HepG2 (cell line): ENCODE data around the gene EEA1. TPM values are rescaled to one million over a fixed set of nuclear protein-coding genes. Genes with fewer than 3 reads are reported as not detected.
A peak's percentile ranks its signal among the peaks of the same experiment; 100 is the strongest.

Experiments used
- ATAC-seq: fragments of 200-7000 bp; cut with Tn5 transposase; 3 replicates; pipeline ENCODE4 v1.9.1; 2020; ENCODE audit warnings: mild to moderate bottlenecking, moderate library complexity
- BruUV-seq: library from RNA; stranded (reverse); fragments of 400-500 nt; replicated peaks from 2 replicates; lab custom pipeline; 2021; lab: Mats Ljungman, UMichigan
- CTCF ChIA-PET: fragments of 300-600 bp; formaldehyde crosslinking; extraction: SDS; loops from one replicate; lab custom pipeline; 2021; ENCODE audit warnings: low total read pairs, inconsistent platforms, low intra/inter-chr PET ratio; lab: Yijun Ruan, JAX
- POLR2A ChIA-PET: fragments of 350-600 bp; sonication (Branson Sonifier 250); formaldehyde crosslinking; loops from one replicate; lab custom pipeline; 2020; ENCODE audit warnings: antibody characterized with exemption, inconsistent platforms; lab: Yijun Ruan, JAX
- DNase-seq: peaks from one replicate; pipeline ENCODE4 v3.0.0-alpha.2; 2015; ENCODE audit warnings: low spot score
- FAIRE-seq: peaks from 3 replicates; lab custom pipeline; 2011; peaks lifted over from hg19 to GRCh38; lab: Jason Lieb, UNC
- H2AFZ ChIP-seq: one replicate; pipeline ENCODE4 v1.6.1; 2011; ENCODE audit warnings: low read length, inconsistent platforms
- H3K27ac ChIP-seq: fragments of 300-600 bp; 3 replicates; pipeline ENCODE4 v1.8.0; 2011; ENCODE audit warnings: mixed run types, mild to moderate bottlenecking, mixed read lengths, low read length, inconsistent platforms; ENCODE audit not compliant: insufficient read depth; ENCODE audit errors: extremely low read length
- H3K27me3 ChIP-seq, 2 experiments: fragments of 200-600 bp in 1 of 2; 2 replicates in 1 of 2; 3 replicates in 1 of 2; pipeline versions ENCODE4 v1.6.0 to v1.8.0; 2011; ENCODE audit warnings: low read length in 2 of 2, mild to moderate bottlenecking in 2 of 2, moderate library complexity in 2 of 2, inconsistent platforms in 1 of 2; ENCODE audit not compliant: insufficient read depth in 2 of 2, control insufficient read depth in 1 of 2
- H3K36me3 ChIP-seq, 2 experiments: fragments of 200-600 bp in 1 of 2; replicated peaks in 1 of 2; 2 replicates in 1 of 2; 3 replicates in 1 of 2; pipeline versions ENCODE4 v1.5.1 to v1.8.0; 2011; ENCODE audit warnings: low read length in 2 of 2, inconsistent platforms in 1 of 2; ENCODE audit not compliant: insufficient read depth in 2 of 2, control insufficient read depth in 1 of 2
- H3K4me1 ChIP-seq: 2 replicates; pipeline ENCODE4 v1.5.1; 2012; ENCODE audit warnings: low read length, inconsistent platforms; ENCODE audit not compliant: insufficient read depth
- H3K4me2 ChIP-seq: 2 replicates; pipeline ENCODE4 v1.6.0; 2011; ENCODE audit warnings: low read depth, low read length, inconsistent platforms
- H3K4me3 ChIP-seq, 3 experiments: fragments of 200-600 bp in 1 of 3; sonication (generic), shearing (Covaris generic) in 1 of 3; replicated peaks in 1 of 3; 2 replicates each; pipeline ENCODE4 v1.5.1; 2011 to 2016; ENCODE audit warnings: low read length in 3 of 3, inconsistent platforms in 2 of 3, low read depth in 2 of 3, mild to moderate bottlenecking in 2 of 3, control low read depth in 1 of 3, mixed read lengths in 1 of 3; ENCODE audit not compliant: insufficient read depth in 1 of 3
- H3K79me2 ChIP-seq: one replicate; pipeline ENCODE4 v1.6.1; 2011; ENCODE audit warnings: low read length, inconsistent platforms; ENCODE audit not compliant: insufficient read depth
- H3K9ac ChIP-seq: 2 replicates; pipeline ENCODE4 v1.6.0; 2011; ENCODE audit warnings: mild to moderate bottlenecking, low read depth, low read length, inconsistent platforms; ENCODE audit not compliant: insufficient read depth
- H3K9me3 ChIP-seq: 2 replicates; pipeline ENCODE4 v1.5.1; 2012; ENCODE audit warnings: mild to moderate bottlenecking, low read length
- H4K20me1 ChIP-seq: 2 replicates; pipeline ENCODE4 v1.6.0; 2011; ENCODE audit warnings: inconsistent platforms, mild to moderate bottlenecking, low read length, moderate library complexity; ENCODE audit not compliant: insufficient read depth
- ARID5B ChIP-seq: IDR thresholded peaks from 2 replicates; pipeline ENCODE4 v1.4.0; 2020; ENCODE audit warnings: mild to moderate bottlenecking, missing genetic modification reagents
- EHMT2 ChIP-seq: fragments of 200-600 bp; sonication (generic); IDR thresholded peaks from 2 replicates; pipeline ENCODE4 v1.7.0; 2017; ENCODE audit warnings: antibody characterized with exemption, low read depth, low read length, borderline replicate concordance
- FOXJ3 ChIP-seq: sonication (generic); formaldehyde crosslinking; IDR thresholded peaks from 2 replicates; pipeline ENCODE4 v1.4.0; 2020; ENCODE audit warnings: missing genetic modification reagents, mild to moderate bottlenecking, borderline replicate concordance
- GATAD2A ChIP-seq: IDR thresholded peaks from 2 replicates; pipeline ENCODE4 v1.6.1; 2016
- IRF2 ChIP-seq: IDR thresholded peaks from 2 replicates; pipeline ENCODE4 v1.6.1; 2018; ENCODE audit warnings: missing genetic modification reagents, missing compliant biosample characterization
- KLF16 ChIP-seq, 2 experiments: sonication (generic) in 1 of 2; formaldehyde crosslinking in 1 of 2; IDR thresholded peaks; 2 replicates each; pipeline versions ENCODE4 v1.6.1 to v1.8.0; 2016 to 2023; ENCODE audit warnings: missing genetic modification reagents in 2 of 2, missing compliant biosample characterization in 1 of 2
- MIER2 ChIP-seq: IDR thresholded peaks from 2 replicates; pipeline ENCODE4 v1.6.1; 2016; ENCODE audit warnings: missing biosample characterization, missing genetic modification reagents
- MIER3 ChIP-seq: IDR thresholded peaks from 2 replicates; pipeline ENCODE4 v1.6.1; 2016; ENCODE audit warnings: missing compliant biosample characterization, borderline replicate concordance
- NFRKB ChIP-seq: fragments of 450-650 bp; IDR thresholded peaks from 2 replicates; pipeline ENCODE4 v1.6.1; 2017
- PHF20 ChIP-seq: sonication (generic); formaldehyde crosslinking; IDR thresholded peaks from 2 replicates; pipeline ENCODE4 v1.5.0; 2020; ENCODE audit warnings: mild to moderate bottlenecking, missing genetic modification reagents
- SAP130 ChIP-seq: IDR thresholded peaks from 2 replicates; pipeline ENCODE4 v1.6.1; 2016; ENCODE audit warnings: low read depth
- SIN3A ChIP-seq: IDR thresholded peaks from 2 replicates; pipeline ENCODE4 v1.6.1; 2011; ENCODE audit warnings: low read depth, mild to moderate bottlenecking, control low read depth, low read length, borderline replicate concordance
- SMC3 ChIP-seq: IDR thresholded peaks from 2 replicates; pipeline ENCODE4 v1.6.1; 2011; ENCODE audit warnings: low read length, improper control_type of control experiment
- TCF7L2 ChIP-seq: IDR thresholded peaks from 2 replicates; pipeline ENCODE4 v1.6.1; 2011; ENCODE audit warnings: mild to moderate bottlenecking, low read depth, low read length, moderate library complexity
- TGIF2 ChIP-seq: IDR thresholded peaks from 2 replicates; pipeline ENCODE4 v1.6.1; 2016; ENCODE audit warnings: control low read depth, missing compliant biosample characterization
- THAP11 ChIP-seq: IDR thresholded peaks from 2 replicates; pipeline ENCODE4 v1.6.1; 2016; ENCODE audit warnings: missing biosample characterization, missing genetic modification reagents
- ZNF207 ChIP-seq: fragments of 450-650 bp; IDR thresholded peaks from 2 replicates; pipeline ENCODE4 v1.6.1; 2016; ENCODE audit warnings: antibody characterized with exemption, borderline replicate concordance
- ZNF3 ChIP-seq: IDR thresholded peaks from 2 replicates; pipeline ENCODE4 v1.7.0; 2017; ENCODE audit warnings: inconsistent platforms
- ZNF496 ChIP-seq: sonication (generic); formaldehyde crosslinking; IDR thresholded peaks from 2 replicates; pipeline ENCODE4 v1.8.1; 2023; ENCODE audit warnings: mild to moderate bottlenecking, moderate library complexity, missing genetic modification reagents; ENCODE audit not compliant: insufficient replicate concordance
- ZNF644 ChIP-seq: IDR thresholded peaks from 2 replicates; pipeline ENCODE4 v1.6.1; 2016; ENCODE audit warnings: low read depth
- ZNF652 ChIP-seq: IDR thresholded peaks from 2 replicates; pipeline ENCODE4 v1.6.1; 2016; ENCODE audit warnings: low read depth, borderline replicate concordance
- ZSCAN9 ChIP-seq: IDR thresholded peaks from 2 replicates; pipeline ENCODE4 v1.6.1; 2016; ENCODE audit warnings: borderline replicate concordance
- WGBS: methylation state at CpG from one replicate; pipeline ENCODE4 v1.1.6; 2017; ENCODE audit warnings: low lambda C conversion rate; 5-methylcytosine and 5-hydroxymethylcytosine counted together
- in situ Hi-C: cut with HindIII; loops from 2 replicates; pipeline ENCODE4 v1.10.0; 2017; ENCODE audit warnings: low pct_unique_long_range_greater_than_20kb; ENCODE audit not compliant: extremely low pct_ligation_motif_present
- intact Hi-C: fragments of 100-400 bp; cut with micrococcal nuclease; formaldehyde crosslinking; loops from one replicate; pipeline ENCODE4 v1.10.0; 2022; ENCODE audit not compliant: unreplicated experiment
- polyA plus RNA-seq, 8 experiments: library from polyadenylated mRNA; depleted of rRNA in 3 of 8; stranded (reverse) in 7 of 8; unstranded in 1 of 8; fragments of >200 nt; fragmentation: Illumina TruSeq in 4 of 8; extraction: Trizol in 4 of 8; gene quantifications; 2 replicates each; pipeline versions ENCODE4 v1.2.1 to v1.2.3, GENCODE V29; 2011 to 2016; ENCODE audit warnings: low read depth in 4 of 8, missing spikeins in 1 of 8, mixed read lengths in 1 of 8; ENCODE audit not compliant: insufficient read depth in 1 of 8
- total RNA-seq, 5 experiments: library from RNA; depleted of rRNA; stranded (reverse); fragments of >200 nt; fragmentation: Illumina TruSeq; extraction: Trizol; gene quantifications; 2 replicates each; pipeline ENCODE4 v1.2.3, GENCODE V29; 2016; ENCODE audit warnings: low read depth in 1 of 5

Gene EEA1
- total and polyA plus RNA-seq, 2 of the 13 experiments (the other 11 are each of a cell fraction or from before 2014, with no cell fraction given), result 5.0 to 19.3 TPM

GRCh38 chr12:92784797-92785562 is 144.1 kb downstream of the EEA1 start:
- DNase-seq, result peak; percentile 85
- TF ChIP-seq MIER3 (CRISPR knock-in tag) (0 out of 2 replicates have a peak, but pooled peaks have one; percentile 43), ZNF207 (no peak), KLF16 (CRISPR knock-in tag; IDR thresholded peaks at IDR 0.05) (peak in 1 of 2 experiments; percentile 19; a peak in 1 of 4 replicates), ZNF496 (no peak), IRF2 (CRISPR knock-in tag) (peak; percentile 48; the same call in 1 of the 2 replicates), ZSCAN9 (peak; percentile 35; the same call in 1 of the 2 replicates), THAP11 (CRISPR knock-in tag) (peak; percentile 47; the same call in 1 of the 2 replicates), PHF20 (no peak), ZNF3 (CRISPR knock-in tag) (peak; percentile 99), TGIF2 (CRISPR knock-in tag) (peak; percentile 100), SAP130 (CRISPR knock-in tag) (peak; percentile 90), TCF7L2 (no peak), ZNF652 (CRISPR knock-in tag) (peak; percentile 65; the same call in 1 of the 2 replicates), GATAD2A (CRISPR knock-in tag) (peak; percentile 69), NFRKB (no peak), SMC3 (peak; percentile 82), MIER2 (CRISPR knock-in tag) (0 out of 2 replicates have a peak, but pooled peaks have one; percentile 25), FOXJ3 (CRISPR knock-in tag) (peak; percentile 49; the same call in 1 of the 2 replicates), ARID5B (CRISPR knock-in tag) (peak; percentile 60), SIN3A (peak; percentile 66; the same call in 1 of the 2 replicates), ZNF644 (peak; percentile 73), EHMT2 (peak; percentile 40; the same call in 1 of the 2 replicates)

More at GRCh38 chr12:92784797-92785562, 144.1 kb downstream of the EEA1 start:
- BruUV-seq, result no TSS peak
- H4K20me1 ChIP-seq, result no peaks in the 10 kb centered on the region
- H3K79me2 ChIP-seq, result no peaks in the 10 kb centered on the region
- intact Hi-C loops, result loop anchor here (1.0 to 10.0 kb wide), 4 partner anchors 202 to 1320 kb away; no protein-coding TSS in a partner anchor
- H3K9ac ChIP-seq, result no peak overlapping the region
- no peak overlapping the region for H3K27ac ChIP-seq
- no peaks in the 10 kb centered on the region for H3K4me1 ChIP-seq
- H3K36me3 ChIP-seq, result peaks cover 4 to 28% of the 10 kb centered on the region in 2 experiments; a peak in 4 of 5 replicates
- ATAC-seq (peak; percentile 100), FAIRE-seq (peak; percentile 65)
- no peak overlapping the region for H3K4me2 ChIP-seq
- ChIA-PET POLR2A (interaction anchor here (0.7 kb wide), 1 partner anchor 75 kb away, joined by 3 read pairs; no protein-coding TSS in a partner anchor), CTCF (interaction anchor here (0.7 to 1.3 kb wide), 4 partner anchors 343 to 634 kb away, joined by 3 to 5 read pairs (median 4); no protein-coding TSS in a partner anchor)
- WGBS, result 92% methylated on average over 1 of the region's 1 CpG
- no peak overlapping the region for H2AFZ ChIP-seq
- in situ Hi-C loops, result loop anchor here (10.0 kb wide), 1 partner anchor 630 kb away; no protein-coding TSS in a partner anchor
- no peaks in the 10 kb centered on the region for H3K9me3 ChIP-seq
- no peak overlapping the region for H3K4me3 ChIP-seq
- H3K27me3 ChIP-seq, result no peaks in the 10 kb centered on the region
